Kidney (tissue), 14 donors: ENCODE data around the gene NES. TPM values are rescaled to one million over a fixed set of nuclear protein-coding genes. Genes with fewer than 3 reads are reported as not detected.

ENCODE experiments used
- DNase-seq, 5 donors: peaks; one replicate each; pipeline ENCODE4 v3.0.0-alpha.2; 2013 to 2020
- FAIRE-seq: peaks from 2 replicates; lab custom pipeline; 2012; peaks lifted over from hg19 to GRCh38; lab: Jason Lieb, UNC
- H3K27ac ChIP-seq, 2 donors: one replicate each; pipeline ENCODE4 v1.7.0; 2013; ENCODE audit warnings: low read depth in 2 of 2, low read length in 2 of 2, inconsistent platforms in 1 of 2
- H3K27me3 ChIP-seq: one replicate; pipeline ENCODE4 v1.7.1; 2013; ENCODE audit warnings: low read length, inconsistent platforms; ENCODE audit not compliant: control insufficient read depth, insufficient read depth
- H3K36me3 ChIP-seq, 3 donors: one replicate each; pipeline versions ENCODE4 v1.7.0 to v1.7.1; 2013; ENCODE audit warnings: low read length in 3 of 3, control low read depth in 1 of 3, inconsistent platforms in 1 of 3; ENCODE audit not compliant: insufficient read depth in 3 of 3, control insufficient read depth in 2 of 3
- H3K4me1 ChIP-seq, 3 donors: one replicate each; pipeline versions ENCODE4 v1.7.0 to v1.7.1; 2013; ENCODE audit warnings: low read length in 3 of 3, inconsistent platforms in 1 of 3, low read depth in 1 of 3; ENCODE audit not compliant: control insufficient read depth in 2 of 3, insufficient read depth in 2 of 3
- H3K4me3 ChIP-seq, 3 donors: one replicate each; pipeline versions ENCODE4 v1.7.0 to v1.8.1; 2013; ENCODE audit warnings: low read length in 3 of 3, control low read depth in 1 of 3, inconsistent platforms in 1 of 3
- H3K9ac ChIP-seq, 3 donors: one replicate each; pipeline versions ENCODE4 v1.7.0 to v1.7.1; 2013; ENCODE audit warnings: low read length in 3 of 3, control low read depth in 1 of 3, inconsistent platforms in 1 of 3
- H3K9me3 ChIP-seq, 3 donors: one replicate each; pipeline versions ENCODE4 v1.7.0 to v1.7.1; 2013; ENCODE audit warnings: low read length in 3 of 3, control low read depth in 1 of 3, inconsistent platforms in 1 of 3; ENCODE audit not compliant: control insufficient read depth in 2 of 3, insufficient read depth in 1 of 3
- CTCF ChIP-seq: IDR thresholded peaks from 3 replicates; pipeline ENCODE4 v1.5.1; 2012; ENCODE audit warnings: mild to moderate bottlenecking, moderate library complexity, borderline replicate concordance; ENCODE audit not compliant: insufficient read depth; ENCODE audit errors: extremely low read depth
- intact Hi-C: fragments of 100-400 bp; cut with DNase I; formaldehyde crosslinking; loops from one replicate; pipeline ENCODE4 v1.11.1; 2022
- polyA plus RNA-seq: library from polyadenylated mRNA; stranded (reverse); fragments of 350-450 nt; fragmentation: Illumina TruSeq; extraction: RNeasy Lipid Tissue Mini Kit (QIAGEN cat#74804); gene quantifications from one replicate; pipeline ENCODE4 v1.2.3, GENCODE V29; 2014; ENCODE audit warnings: low read depth, low replicate concordance; ENCODE audit not compliant: insufficient read depth
- total RNA-seq: library from RNA; stranded (reverse); fragmentation: NEBNext Ultra II Directional; extraction: Animal tissue kit (Norgen Biotek cat#: 25700); gene quantifications from one replicate; pipeline ENCODE4 v1.2.1, GENCODE V29; 2021
- donor health status: control.
- donor health status: control.
- donor health status: control.
- donor health status: control.
- donor health status: control.
- donor health status: DM: yes; HTN: yes; CAD: no.
- donor health status: Normal renal cell carcinoma (clear cell type).

Gene NES
- total and polyA plus RNA-seq, 2 donors from 2014 or later = 44.3 to 50.7 TPM

- H3K4me3 ChIP-seq = no peak overlapping the region
- no peak overlapping the region for H3K9ac ChIP-seq
- peak in 1 of 5 donors; percentile 48 for DNase-seq
- H3K4me1 ChIP-seq = peaks cover 2 to 26% (median 17%) of the 10 kb centered on the region in 3 donors
- H3K9me3 ChIP-seq = no peaks in the 10 kb centered on the region
- FAIRE-seq = no peak
- no peak for TF ChIP-seq CTCF
- no peaks in the 10 kb centered on the region for H3K27me3 ChIP-seq
- H3K27ac ChIP-seq = peak overlapping the region; percentile 54 to 85
- intact Hi-C loops = no loop called here
- H3K36me3 ChIP-seq = peaks cover 0 to 2% (median 0%) of the 10 kb centered on the region in 3 donors
These were observed 10.2 kb downstream of the NES start for GRCh38 chr1:156666862-156667609.

GRCh38 chr1:156665539-156665938 lies 11.7 kb downstream of the NES start:
- no peak for FAIRE-seq
- no peak overlapping the region for H3K4me3 ChIP-seq
- peaks cover 2 to 33% (median 23%) of the 10 kb centered on the region in 3 donors for H3K4me1 ChIP-seq
- no peaks in the 10 kb centered on the region for H3K9me3 ChIP-seq
- no peak for TF ChIP-seq CTCF
- H3K27me3 ChIP-seq = no peaks in the 10 kb centered on the region
- no peaks in the 10 kb centered on the region for H3K36me3 ChIP-seq
- intact Hi-C loops = no loop called here
- peak overlapping the region; percentile 71 to 80 for H3K27ac ChIP-seq
- no peak overlapping the region for H3K9ac ChIP-seq
- DNase-seq = no peak

GRCh38 chr1:156664767-156665411 lies 12.3 kb downstream of the NES start:
- intact Hi-C loops = no loop called here
- H3K4me1 ChIP-seq = peaks cover 2 to 37% (median 23%) of the 10 kb centered on the region in 3 donors
- H3K27me3 ChIP-seq = no peaks in the 10 kb centered on the region
- no peaks in the 10 kb centered on the region for H3K36me3 ChIP-seq
- H3K27ac ChIP-seq = peak overlapping the region; percentile 71 to 84
- H3K9ac ChIP-seq = peak overlapping the region in 2 of 3 donors; percentile 26 to 52
- TF ChIP-seq CTCF = no peak
- DNase-seq (peak in 4 of 5 donors; percentile 49 to 92 (median 72)), FAIRE-seq (no peak)
- H3K4me3 ChIP-seq = no peak overlapping the region
- H3K9me3 ChIP-seq = no peaks in the 10 kb centered on the region
